ENCODE measurements around the gene SDK1.

SDK1 gene

DNA sequence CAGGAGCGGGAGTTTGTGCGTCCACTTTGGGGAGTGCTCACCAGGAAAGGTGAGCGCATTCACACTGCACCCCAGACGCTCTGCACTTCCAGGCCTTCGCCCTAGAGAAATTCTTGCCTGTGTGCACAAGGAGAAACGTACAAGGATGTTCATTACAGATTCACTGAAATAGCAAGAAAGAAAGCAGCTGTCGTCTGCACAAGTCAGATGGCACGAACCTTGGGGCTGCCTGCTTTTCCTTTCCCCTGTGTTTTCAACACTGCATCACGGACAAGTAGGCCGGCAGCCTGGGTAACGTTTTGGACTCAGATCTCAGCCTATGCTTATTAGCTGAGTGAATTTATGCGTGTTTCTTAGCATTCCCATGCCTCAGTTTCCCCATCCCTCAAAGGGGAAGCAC lies 834.2 kb downstream of the SDK1 start:
- DNase-seq (ENCODE audit: low read depth), result no peak
- H3K4me3 ChIP-seq (ENCODE audit: low read depth, low read length), result no peak overlapping the region

DNA sequence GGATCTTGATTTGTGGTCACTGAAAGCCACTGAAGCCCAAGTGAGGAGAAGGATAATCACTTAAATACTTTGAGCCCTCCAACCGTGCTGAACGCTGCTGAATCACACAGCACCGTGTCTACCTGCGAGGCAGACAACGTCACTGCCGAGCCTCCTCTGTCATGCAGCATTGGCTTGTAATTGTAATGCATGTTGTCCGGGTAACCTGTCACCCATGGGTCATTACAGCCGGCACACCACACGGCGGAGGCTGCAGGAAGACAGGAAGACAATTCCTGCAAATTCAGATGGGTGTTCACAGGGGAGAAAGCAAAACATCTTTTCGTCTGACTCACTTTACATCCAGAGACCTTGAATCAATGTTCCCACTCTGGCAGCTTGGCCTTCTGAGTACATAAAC lies 835.0 kb downstream of the SDK1 start:
- H3K4me3 ChIP-seq (ENCODE audit: low read depth, low read length), result no peak overlapping the region
- DNase-seq (ENCODE audit: low read depth), result no peak

DNA sequence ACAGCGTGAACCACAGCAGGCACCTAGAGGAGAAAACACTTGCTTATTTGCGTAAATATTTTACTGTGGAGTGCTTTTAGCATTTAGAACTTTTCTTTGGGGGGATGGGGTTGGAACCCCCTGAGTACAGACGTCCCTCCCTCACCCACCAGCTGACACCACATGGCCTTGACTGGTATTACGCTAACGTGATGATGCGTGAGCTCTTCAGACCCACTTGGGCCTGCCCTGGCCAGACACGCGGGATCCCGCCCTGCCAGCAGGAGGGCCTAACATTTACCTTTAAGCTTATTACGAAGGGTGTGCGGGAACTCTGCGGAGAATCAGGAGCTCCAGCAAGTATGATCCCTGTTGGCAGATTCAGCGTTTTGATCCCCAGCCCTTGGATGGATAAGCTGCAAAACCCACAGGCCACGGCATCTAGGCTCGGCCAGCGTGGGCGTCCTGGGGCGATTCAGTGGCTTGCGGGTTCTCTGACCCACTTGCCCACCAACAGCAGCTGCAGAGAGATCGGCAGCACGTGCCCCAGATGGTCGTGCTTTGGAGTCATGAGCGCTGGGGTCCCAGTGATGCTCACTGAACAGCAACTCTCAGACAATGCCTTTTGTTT lies 835.6 kb downstream of the SDK1 start:
- DNase-seq (ENCODE audit: low read depth), result no peak
- H3K4me3 ChIP-seq (ENCODE audit: low read depth, low read length), result no peak overlapping the region

DNA sequence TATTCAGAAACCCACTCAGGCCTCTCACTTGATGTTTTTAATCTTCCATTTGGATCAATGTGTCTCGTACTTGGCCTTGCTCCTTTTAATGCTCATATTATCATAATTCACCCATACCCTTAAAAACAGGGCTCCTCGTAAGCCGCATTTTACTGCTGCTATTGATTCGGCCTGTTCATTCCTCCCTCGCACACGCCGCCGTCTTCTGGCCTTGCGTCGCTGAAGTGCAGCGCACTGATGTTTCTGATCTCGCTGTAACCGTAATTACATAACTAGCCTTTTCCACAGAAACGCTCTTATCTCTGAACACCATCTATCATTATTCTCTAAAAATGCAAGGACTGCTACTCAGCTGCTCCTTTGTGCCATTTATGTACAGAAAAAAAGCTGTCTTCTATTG lies 836.5 kb downstream of the SDK1 start:
- no peak for DNase-seq (ENCODE audit: low read depth)
- no peak overlapping the region for H3K4me3 ChIP-seq (ENCODE audit: low read depth, low read length)

DNA sequence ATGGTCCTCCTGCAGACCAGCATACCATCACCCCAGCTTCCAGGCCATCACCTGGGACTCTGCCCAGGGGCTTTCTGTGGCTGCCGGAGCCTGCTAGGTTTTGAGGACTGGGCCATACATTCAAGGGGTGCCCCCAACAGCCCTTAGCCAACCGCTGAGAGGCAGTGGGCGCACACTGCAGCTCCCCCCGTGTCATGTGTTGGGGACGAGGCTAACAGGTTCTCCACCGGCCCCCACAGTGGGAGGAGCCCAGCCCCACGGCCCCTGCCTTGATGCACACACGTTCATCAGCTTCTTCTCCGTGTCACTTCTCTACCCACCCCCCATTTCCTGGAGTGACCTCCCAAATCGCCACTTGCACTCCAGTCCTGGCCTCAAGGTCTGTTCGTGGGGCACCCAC lies 837.8 kb downstream of the SDK1 start:
- H3K4me3 ChIP-seq (ENCODE audit: low read depth, low read length), result no peak overlapping the region

DNA sequence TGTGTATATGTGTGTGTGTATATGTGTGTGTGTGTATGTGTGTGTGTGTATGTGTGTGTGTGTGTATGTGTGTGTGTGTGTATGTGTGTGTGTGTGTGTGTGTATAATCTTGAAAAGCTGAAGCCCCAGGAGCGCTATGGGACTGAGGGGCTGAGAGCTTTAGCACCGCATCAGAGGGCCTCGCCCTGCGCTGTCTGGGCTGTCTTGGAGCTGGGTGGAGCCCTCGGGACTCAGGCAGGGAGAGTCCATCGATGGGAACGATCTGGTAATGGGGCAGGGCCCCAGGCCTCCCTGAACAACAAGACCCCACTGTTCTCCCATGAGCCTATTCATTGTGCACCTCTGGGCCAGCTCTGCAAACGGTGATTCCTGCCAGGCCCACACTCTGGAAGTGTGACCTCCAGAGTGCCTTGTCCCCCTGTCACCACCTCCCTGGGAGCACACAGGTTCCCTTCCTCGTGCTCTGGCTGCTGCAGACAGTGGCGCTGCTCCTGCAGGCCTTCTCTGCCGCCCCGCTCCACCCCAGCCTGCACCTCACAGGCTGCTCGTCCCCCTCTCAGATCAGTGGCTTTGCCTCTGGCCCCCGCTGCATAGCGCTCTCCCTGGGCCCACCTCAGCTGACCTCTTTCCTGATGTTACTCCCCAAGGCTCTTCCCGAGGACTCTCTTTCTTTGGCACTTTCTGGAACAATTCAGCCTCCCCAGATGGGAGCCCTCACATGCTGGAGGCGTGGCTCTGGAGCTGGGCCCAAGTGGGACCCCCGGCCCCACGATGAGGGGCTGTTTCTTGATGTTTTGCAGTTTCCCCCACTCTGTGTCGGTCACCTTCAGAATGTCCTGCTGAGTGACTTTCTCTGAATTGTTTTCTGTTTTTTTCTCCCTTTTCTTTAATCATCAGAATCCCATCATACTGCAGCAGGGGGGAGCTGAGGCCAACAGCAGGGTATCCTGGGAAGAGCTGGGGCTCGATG lies 838.9 kb downstream of the SDK1 start:
- no peak for DNase-seq (ENCODE audit: low read depth)
- no peak overlapping the region for H3K4me3 ChIP-seq (ENCODE audit: low read depth, low read length)

More for the DNA sequence above, 837.8 kb downstream of the SDK1 start:
- DNase-seq (ENCODE audit: low read depth), result no peak

DNA sequence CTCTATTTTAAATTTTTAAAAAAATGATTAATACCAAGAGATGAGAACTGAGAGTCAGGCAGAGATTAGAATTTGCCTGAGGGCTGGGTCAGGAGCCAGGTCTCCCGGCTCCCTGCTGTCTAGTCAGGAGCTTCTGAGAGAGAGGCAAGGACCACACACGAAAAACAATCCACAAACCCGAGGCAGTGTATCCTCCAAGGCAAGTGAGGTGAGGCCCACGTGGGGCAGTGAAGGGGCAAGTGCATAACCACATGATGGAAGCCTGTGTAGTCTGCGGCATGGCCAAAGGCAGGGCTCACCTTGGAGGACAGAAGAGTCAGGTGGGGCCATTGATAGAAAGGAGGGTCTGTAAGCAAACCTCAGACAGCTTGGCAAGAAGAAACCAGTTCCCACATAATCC lies 839.9 kb downstream of the SDK1 start:
- no peak for DNase-seq (ENCODE audit: low read depth)
- no peak overlapping the region for H3K4me3 ChIP-seq (ENCODE audit: low read depth, low read length)

DNA sequence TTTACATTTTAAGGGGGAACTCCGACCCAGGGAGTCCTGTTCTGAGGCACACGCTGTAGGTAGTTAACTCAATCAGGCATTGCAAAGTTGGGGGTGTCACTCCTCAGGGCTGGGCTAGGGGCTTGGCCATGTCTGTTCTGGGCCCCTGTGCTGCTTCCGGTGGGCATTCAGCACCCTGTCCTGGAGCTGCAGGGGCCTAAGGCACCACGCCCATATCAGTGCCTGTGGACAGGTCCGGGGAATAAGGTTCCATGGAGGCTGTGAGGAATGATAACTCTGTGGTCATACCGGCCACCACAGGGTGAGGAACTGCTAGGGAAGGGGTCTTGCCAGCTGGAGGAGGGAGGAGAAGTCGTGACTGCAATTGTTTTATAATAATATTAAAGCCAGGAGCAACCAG lies 842.0 kb downstream of the SDK1 start:
- H3K4me3 ChIP-seq (ENCODE audit: low read depth, low read length), result no peak overlapping the region
- no peak for DNase-seq (ENCODE audit: low read depth)

DNA sequence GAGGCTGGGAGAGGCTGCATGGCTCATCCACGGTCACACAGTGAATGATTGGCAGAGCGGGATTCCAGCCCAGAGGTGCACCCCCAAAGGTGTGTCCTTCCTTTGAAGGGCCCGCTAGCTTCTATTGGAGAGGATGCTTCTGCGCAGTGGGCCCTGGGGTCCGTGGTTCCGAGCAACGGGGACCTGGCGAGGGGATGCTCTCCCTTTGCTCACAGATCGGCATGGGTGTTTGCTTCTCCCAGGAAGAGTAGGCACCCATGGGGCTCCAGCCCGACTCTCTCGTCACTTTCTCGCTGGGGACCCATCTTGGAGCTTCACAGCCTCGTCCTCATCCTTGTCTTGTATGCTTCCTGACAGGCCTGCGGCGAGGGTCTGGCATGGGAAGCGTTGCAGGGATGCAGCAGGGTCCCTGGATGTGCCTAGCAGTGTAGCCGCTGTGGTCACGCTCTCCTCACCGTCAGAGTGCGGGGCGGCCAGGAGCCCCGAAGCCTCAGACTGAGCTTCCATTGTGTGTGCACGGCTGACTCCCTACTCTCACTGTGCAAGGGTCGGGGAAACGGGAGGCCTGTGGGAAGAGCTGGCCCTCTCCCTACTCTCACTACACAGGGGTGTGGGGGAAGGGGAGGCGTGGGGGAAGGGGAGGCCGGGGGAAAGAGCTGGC lies 842.6 kb downstream of the SDK1 start:
- no peak for DNase-seq (ENCODE audit: low read depth)

DNA sequence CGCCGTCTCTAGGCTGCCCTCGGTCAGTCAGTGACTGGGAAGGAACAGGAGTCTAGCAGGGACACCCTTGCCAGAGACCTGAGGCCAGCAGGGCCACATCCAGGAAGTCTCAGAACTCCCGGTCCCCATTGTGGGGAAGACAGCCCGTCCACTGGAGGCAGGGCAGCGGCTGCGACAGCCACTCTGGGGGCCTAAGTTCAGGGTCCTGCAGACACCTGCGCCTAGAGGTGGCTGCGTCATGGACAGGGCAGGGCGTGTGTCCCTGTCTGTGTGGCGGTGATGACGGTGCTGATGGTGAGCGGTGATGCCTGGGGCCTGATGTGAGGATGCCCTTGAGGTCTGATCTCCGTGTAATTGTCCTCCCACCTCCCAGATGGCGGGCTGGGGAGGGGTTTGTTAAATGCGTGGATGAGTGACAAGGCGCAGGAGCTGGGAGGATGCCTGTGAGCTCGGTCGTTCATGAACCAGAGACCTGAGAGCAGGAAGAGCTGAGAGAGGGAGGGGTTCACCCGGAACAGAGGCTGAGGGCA lies 843.2 kb downstream of the SDK1 start:
- no peak overlapping the region for H3K4me3 ChIP-seq (ENCODE audit: low read depth, low read length)

More for the DNA sequence above, 842.6 kb downstream of the SDK1 start:
- H3K4me3 ChIP-seq (ENCODE audit: low read depth, low read length), result no peak overlapping the region

DNA sequence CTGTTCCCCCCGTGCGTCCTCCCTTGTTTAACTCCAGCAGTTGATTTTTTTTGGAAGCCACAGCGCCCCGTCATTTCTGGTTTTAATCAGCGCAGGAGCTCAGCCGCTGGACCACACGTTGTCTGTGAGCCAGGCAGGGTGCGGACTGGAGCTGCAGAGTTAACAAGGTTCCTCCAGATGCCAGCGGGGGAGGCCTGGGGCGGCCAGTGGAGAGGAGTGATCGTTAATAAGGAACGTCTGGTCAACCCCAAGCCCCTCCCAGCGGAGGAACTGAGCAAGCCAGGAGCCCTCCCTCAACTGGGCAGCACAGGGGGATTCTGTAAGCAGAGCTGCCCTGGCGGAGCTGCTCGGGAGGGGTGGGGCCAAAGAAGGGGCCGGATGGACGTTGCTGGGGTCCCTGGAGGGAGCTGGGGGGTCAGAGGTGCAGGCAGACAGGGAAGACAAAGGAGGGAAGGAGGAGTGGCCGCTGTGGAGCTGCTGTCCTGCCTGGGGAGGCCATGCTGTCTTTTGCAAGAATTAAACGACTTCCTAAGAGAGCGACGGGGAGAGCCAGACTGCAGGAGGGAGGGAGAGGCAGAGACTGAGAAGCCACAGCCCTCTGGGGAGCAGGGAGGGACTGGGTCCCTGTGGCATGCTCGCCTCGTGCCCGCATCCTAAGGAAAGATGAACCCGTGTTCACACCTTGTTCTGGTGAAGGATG lies 843.9 kb downstream of the SDK1 start:
- no peak overlapping the region for H3K4me3 ChIP-seq (ENCODE audit: low read depth, low read length)
- DNase-seq (ENCODE audit: low read depth), result no peak

More for the DNA sequence above, 843.2 kb downstream of the SDK1 start:
- DNase-seq (ENCODE audit: low read depth), result no peak

DNA sequence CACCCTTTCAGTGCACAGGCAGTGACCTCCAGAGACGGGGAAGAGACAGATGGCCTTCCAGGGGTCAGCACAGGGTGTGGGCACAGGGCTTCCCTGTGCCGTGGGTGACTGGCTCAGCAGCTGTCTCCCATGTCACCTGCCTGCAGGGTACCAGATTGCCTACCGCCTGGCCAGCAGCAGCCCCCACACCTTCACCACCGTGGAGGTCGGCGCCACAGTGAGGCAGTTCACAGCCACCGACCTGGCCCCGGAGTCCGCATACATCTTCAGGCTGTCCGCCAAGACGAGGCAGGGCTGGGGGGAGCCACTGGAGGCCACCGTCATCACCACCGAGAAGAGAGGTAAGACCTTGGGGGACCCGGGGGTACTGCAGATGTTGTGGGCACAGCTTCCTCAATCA lies 844.5 kb downstream of the SDK1 start:
- no peak for DNase-seq (ENCODE audit: low read depth)
- no peak overlapping the region for H3K4me3 ChIP-seq (ENCODE audit: low read depth, low read length)

DNA sequence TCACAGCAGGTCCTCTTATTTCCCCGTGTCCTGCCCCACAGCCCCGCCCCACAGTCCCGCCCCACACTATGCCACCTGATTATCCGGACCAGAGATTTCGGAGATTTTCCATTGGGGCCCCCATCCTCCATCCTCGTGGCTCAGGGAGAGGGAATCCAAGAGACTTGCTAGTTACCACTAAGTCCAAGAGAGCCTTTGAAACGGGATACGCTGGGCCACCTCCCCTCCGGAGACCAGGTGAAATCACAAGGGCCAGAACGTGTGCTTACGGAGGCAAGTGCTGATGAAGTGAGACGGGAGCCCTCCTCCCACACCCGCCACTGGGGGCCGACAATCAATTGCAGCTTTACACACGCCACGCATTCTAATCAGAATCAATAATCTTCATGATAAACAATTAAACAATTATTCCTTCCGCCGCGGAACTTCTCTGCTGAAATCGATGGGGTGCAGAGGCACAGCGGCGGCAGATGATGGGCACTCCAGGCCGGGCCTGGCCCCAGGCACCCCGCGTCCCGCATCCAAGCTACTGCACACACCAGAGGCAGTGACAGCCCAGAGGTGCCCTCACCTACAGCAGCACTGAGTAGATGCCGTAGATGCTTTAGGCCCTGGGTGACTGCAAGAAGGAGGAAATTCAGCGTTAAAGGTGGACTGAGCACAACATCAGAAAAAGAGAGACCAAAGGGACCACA lies 847.0 kb downstream of the SDK1 start:
- no peak overlapping the region for H3K4me3 ChIP-seq (ENCODE audit: low read depth, low read length)
- no peak for DNase-seq (ENCODE audit: low read depth)

DNA sequence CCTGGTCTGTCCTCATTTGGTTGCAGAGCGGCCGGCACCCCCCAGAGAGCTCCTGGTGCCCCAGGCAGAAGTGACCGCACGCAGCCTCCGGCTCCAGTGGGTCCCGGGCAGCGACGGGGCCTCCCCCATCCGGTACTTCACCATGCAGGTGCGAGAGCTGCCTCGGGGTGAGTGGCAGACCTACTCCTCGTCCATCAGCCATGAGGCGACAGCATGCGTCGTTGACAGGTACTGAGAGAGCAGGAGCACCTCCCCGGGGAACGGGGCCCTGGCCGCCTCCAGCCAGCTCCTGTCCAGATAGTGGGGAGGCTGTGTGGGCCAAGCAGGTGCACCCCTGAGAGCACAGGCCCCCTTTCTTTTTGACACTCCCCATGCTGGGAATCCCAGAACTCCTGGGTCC lies 848.2 kb downstream of the SDK1 start:
- no peak for DNase-seq (ENCODE audit: low read depth)
- no peak overlapping the region for H3K4me3 ChIP-seq (ENCODE audit: low read depth, low read length)

DNA sequence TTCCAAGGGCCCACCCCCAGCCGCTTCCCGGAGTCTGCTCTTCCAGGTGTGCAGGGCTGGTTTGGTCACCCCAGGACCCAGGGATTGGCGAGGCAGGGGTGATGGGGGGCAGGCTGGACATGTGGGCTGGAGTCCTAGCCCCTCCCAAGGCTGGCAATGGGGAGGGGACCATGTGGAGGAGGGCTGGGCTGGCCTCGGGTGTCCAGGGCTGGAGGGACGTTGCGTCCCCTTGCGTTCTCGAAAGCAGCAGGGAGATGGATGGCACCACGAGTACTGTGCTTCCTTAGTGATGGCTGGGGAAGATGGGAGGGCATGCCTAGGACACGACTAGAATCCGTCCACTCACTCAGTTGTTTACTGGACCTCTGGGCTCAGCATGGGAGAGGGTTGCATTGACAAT lies 848.6 kb downstream of the SDK1 start:
- no peak for DNase-seq (ENCODE audit: low read depth)
- no peak overlapping the region for H3K4me3 ChIP-seq (ENCODE audit: low read depth, low read length)

DNA sequence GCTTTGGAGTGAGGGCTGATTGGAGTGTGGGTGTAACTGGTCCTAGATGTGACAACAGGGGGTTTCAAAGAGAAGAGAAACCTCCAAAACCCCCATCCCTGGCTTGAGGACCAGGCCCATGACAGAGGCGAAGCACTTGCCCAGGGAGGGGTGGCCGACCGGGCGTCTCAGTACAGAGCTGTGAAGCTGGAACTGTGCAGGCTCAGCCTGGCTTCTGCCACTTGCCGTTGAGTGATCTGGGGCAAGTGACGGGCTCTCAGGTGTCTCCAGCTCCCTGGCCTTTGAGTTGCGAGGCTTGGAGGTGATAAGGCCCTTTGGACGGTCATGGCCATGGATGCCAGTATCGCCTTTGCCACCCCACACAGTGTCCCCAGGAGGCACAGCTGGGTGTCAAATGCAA lies 849.7 kb downstream of the SDK1 start:
- no peak overlapping the region for H3K4me3 ChIP-seq (ENCODE audit: low read depth, low read length)
- DNase-seq (ENCODE audit: low read depth), result no peak

DNA sequence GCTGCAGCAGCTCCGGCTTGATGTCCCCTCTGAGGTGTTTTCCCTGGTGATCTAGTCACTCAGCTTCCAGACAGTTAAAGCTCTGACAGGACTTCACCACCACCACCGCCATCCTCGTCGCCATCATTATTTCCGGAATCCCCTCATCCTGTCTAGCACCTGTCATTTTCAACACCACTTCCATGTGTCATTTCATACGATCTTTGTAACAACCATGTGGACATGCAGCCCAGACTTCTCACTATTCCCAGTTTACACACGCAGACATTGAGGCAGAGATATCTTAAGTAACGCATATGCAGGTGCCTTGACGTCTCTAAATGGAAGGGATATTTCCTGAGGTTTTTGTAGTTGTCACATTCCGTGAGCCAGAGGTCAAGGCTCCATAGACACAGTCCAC lies 850.5 kb downstream of the SDK1 start:
- H3K4me3 ChIP-seq (ENCODE audit: low read depth, low read length), result no peak overlapping the region
- DNase-seq (ENCODE audit: low read depth), result no peak

DNA sequence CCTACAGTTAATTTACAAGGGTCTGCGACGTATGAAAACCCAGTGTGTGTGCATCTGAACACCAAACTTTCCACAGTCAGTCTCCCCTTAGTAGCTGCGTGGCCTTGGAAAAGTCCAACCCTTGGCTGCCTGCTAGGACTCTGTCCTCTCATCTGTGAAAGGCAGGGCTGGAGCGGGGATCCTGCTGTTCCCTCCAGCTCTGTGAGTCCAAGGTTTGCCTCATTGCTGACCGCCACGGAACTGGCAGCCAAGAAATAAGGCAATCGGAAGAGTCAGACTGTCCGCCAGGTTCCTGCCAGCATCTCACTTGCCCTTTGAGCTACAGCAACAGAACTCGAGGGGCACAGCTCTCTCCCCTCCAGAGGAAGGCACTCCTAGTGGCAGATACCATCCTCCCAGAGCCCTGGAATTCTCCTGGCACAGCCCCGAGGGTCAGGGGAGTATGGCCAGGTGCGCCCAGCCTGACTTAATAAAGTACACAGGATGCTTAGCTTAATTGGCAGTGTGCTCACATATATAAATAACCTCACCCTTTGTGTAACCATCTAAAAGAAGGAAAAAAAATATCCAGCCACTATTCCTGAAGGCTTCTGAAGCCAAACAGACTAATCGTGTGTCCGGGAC lies 851.0 kb downstream of the SDK1 start:
- DNase-seq (ENCODE audit: low read depth), result no peak
- H3K4me3 ChIP-seq (ENCODE audit: low read depth, low read length), result no peak overlapping the region

Measured in skeletal muscle cell (primary cell).